Subcutaneous adipose tissue (tissue), 4 donors: ENCODE data around the gene ERGIC1. TPM values are rescaled to one million over a fixed set of nuclear protein-coding genes. Genes with fewer than 3 reads are reported as not detected.

Experiments
- CTCF ChIP-seq: fragments of 450-650 bp; IDR thresholded peaks from one replicate; pipeline ENCODE4 v1.5.1; 2016; ENCODE audit warnings: low read depth, mild to moderate bottlenecking, control low read depth, antibody characterized with exemption, moderate library complexity
- total RNA-seq, 4 donors: library from RNA; depleted of rRNA; stranded (reverse); fragments of >200 nt; gene quantifications; one replicate each; pipeline ENCODE4 v1.1.0, GENCODE V29; 2016

ERGIC1 gene
- total RNA-seq, 4 donors from 2014 or later = 94.0 to 165 (median 126) TPM

GRCh38 chr5:172867761-172868435 is 33.8 kb downstream of the ERGIC1 start:
- TF ChIP-seq CTCF = no peak

GRCh38 chr5:172868436-172868923 is 34.4 kb downstream of the ERGIC1 start:
- no peak for TF ChIP-seq CTCF

- no peak for TF ChIP-seq CTCF
Observed at GRCh38 chr5:172868924-172869591, 35.0 kb downstream of the ERGIC1 start.

- TF ChIP-seq CTCF = no peak
Observed at GRCh38 chr5:172869691-172870090, 35.6 kb downstream of the ERGIC1 start.

GRCh38 chr5:172870291-172870714 is 36.3 kb downstream of the ERGIC1 start:
- TF ChIP-seq CTCF = no peak

- TF ChIP-seq CTCF = no peak
Observed at GRCh38 chr5:172870715-172871461, 36.8 kb downstream of the ERGIC1 start.

- TF ChIP-seq CTCF = no peak
Observed at GRCh38 chr5:172871536-172871935, 37.5 kb downstream of the ERGIC1 start.
